ENCODE data around the gene ZNF208.

ZNF208 gene

GRCh38 chr19:21900401-21900800 is 110.3 kb downstream of the ZNF208 start (continued):
- TF ChIP-seq GFI1B (tag by site-specific recombination; IDR thresholded peaks at IDR 0.05) (no peak), ZNF544 (tag by site-specific recombination; IDR thresholded peaks at IDR 0.05) (no peak), ZSCAN4 (tag by site-specific recombination; IDR thresholded peaks at IDR 0.05) (no peak), ZNF423 (tag by site-specific recombination; IDR thresholded peaks at IDR 0.05) (no peak)

GRCh38 chr19:21891086-21891485 is 119.7 kb downstream of the ZNF208 start:
- no peaks in the 10 kb centered on the region for H3K9me3 ChIP-seq (ENCODE audit: control insufficient read depth, insufficient read depth, low read depth, low read length)
- no peak overlapping the region for H3K27ac ChIP-seq (ENCODE audit: extremely low read depth, low read depth, low read length)
- H3K4me1 ChIP-seq (ENCODE audit: control insufficient read depth, insufficient read depth, low read length): no peaks in the 10 kb centered on the region
- ChIA-PET CTCF (no interaction called here), POLR2A (no interaction called here)
- no peak overlapping the region for H3K4me3 ChIP-seq (ENCODE audit: low read depth, low read length)
- no peaks in the 10 kb centered on the region for H3K36me3 ChIP-seq (ENCODE audit: control insufficient read depth in 2 of 2, insufficient read depth in 1 of 2, low read length in 2 of 2)
- TF ChIP-seq ZFP3 (tag by site-specific recombination; IDR thresholded peaks at IDR 0.05; ENCODE audit: low read depth) (no peak), ZNF302 (tag by site-specific recombination; IDR thresholded peaks at IDR 0.05; ENCODE audit: low read depth) (no peak), GLIS2 (tag by site-specific recombination; IDR thresholded peaks at IDR 0.05) (no peak), ZNF266 (tag by site-specific recombination; IDR thresholded peaks at IDR 0.05; ENCODE audit: low read depth) (no peak), ZBTB17 (tag by site-specific recombination; IDR thresholded peaks at IDR 0.05) (no peak), EGR2 (tag by site-specific recombination; IDR thresholded peaks at IDR 0.05; ENCODE audit: low read depth) (no peak), ZNF366 (tag by site-specific recombination; conservative IDR thresholded peaks at IDR 0.05) (no peak), ZNF777 (tag by site-specific recombination; IDR thresholded peaks at IDR 0.05; ENCODE audit: borderline replicate concordance) (no peak), ZNF394 (tag by site-specific recombination; IDR thresholded peaks at IDR 0.05; ENCODE audit: borderline replicate concordance) (no peak), ZBTB44 (tag by site-specific recombination; IDR thresholded peaks at IDR 0.05) (no peak), ZNF544 (tag by site-specific recombination; IDR thresholded peaks at IDR 0.05) (no peak), ZNF391 (tag by site-specific recombination; IDR thresholded peaks at IDR 0.05; ENCODE audit: borderline replicate concordance, low read depth) (no peak), ZNF26 (tag by site-specific recombination; IDR thresholded peaks at IDR 0.05) (no peak), ZNF645 (tag by site-specific recombination; IDR thresholded peaks at IDR 0.05) (no peak), MEIS1 (CRISPR knock-in tag; IDR thresholded peaks at IDR 0.05; ENCODE audit: borderline replicate concordance) (no peak), ZNF670 (tag by site-specific recombination; IDR thresholded peaks at IDR 0.05; ENCODE audit: low read depth) (no peak), ZNF549 (tag by site-specific recombination; IDR thresholded peaks at IDR 0.05) (no peak), MYNN (tag by site-specific recombination; IDR thresholded peaks at IDR 0.05; ENCODE audit: borderline replicate concordance) (no peak), BCL11A (tag by site-specific recombination; IDR thresholded peaks at IDR 0.05; ENCODE audit: low read depth) (no peak)
